ENCODE measurements around the gene ADGRL1.

GRCh38 chr19:14111486-14111885 lies 94.5 kb downstream of the ADGRL1 start:
- TF ChIP-seq CTCF (IDR thresholded peaks at IDR 0.05) (no peak), POLR2A (IDR thresholded peaks at IDR 0.05) (no peak)
